GM23248 (cell line): ENCODE data around the gene USP48. TPM values are rescaled to one million over a fixed set of nuclear protein-coding genes. Genes with fewer than 3 reads are reported as not detected.

Source experiments
- DNase-seq: peaks from one replicate; pipeline ENCODE4 v3.0.0-alpha.2; 2015
- H2AFZ ChIP-seq: fragments of 200-600 bp; sonication (generic); 2 replicates; pipeline ENCODE4 v1.6.1; 2016; ENCODE audit warnings: antibody characterized with exemption
- H3F3A ChIP-seq: fragments of 200-600 bp; sonication (generic); 2 replicates; pipeline ENCODE4 v1.6.1; 2016; ENCODE audit warnings: mild to moderate bottlenecking, antibody characterized with exemption, mixed run types; ENCODE audit not compliant: insufficient read depth
- H3K27ac ChIP-seq: fragments of 200-600 bp; sonication (generic); 2 replicates; pipeline ENCODE4 v1.5.1; 2016; ENCODE audit warnings: mild to moderate bottlenecking
- H3K27me3 ChIP-seq: fragments of 200-600 bp; sonication (generic); replicated peaks from 2 replicates; pipeline ENCODE4 v1.6.1; 2016; ENCODE audit warnings: mild to moderate bottlenecking; ENCODE audit not compliant: insufficient read depth
- H3K36me3 ChIP-seq: fragments of 200-600 bp; sonication (generic); 2 replicates; pipeline ENCODE4 v1.6.1; 2016; ENCODE audit warnings: low read depth, mild to moderate bottlenecking
- H3K4me1 ChIP-seq: fragments of 200-600 bp; sonication (generic); 2 replicates; pipeline ENCODE4 v1.6.1; 2016; ENCODE audit warnings: mild to moderate bottlenecking; ENCODE audit not compliant: insufficient read depth
- H3K4me2 ChIP-seq: fragments of 200-600 bp; sonication (generic); one replicate; pipeline ENCODE4 v1.6.1; 2016; ENCODE audit warnings: mild to moderate bottlenecking; ENCODE audit not compliant: unreplicated experiment
- H3K4me3 ChIP-seq: fragments of 200-600 bp; sonication (generic); 2 replicates; pipeline ENCODE4 v1.5.1; 2016; ENCODE audit warnings: mild to moderate bottlenecking
- H3K79me2 ChIP-seq: fragments of 200-600 bp; sonication (generic); 2 replicates; pipeline ENCODE4 v1.6.1; 2016; ENCODE audit warnings: mild to moderate bottlenecking; ENCODE audit not compliant: insufficient read depth
- H3K9ac ChIP-seq: fragments of 200-600 bp; sonication (generic); 2 replicates; pipeline ENCODE4 v1.6.1; 2016; ENCODE audit warnings: mild to moderate bottlenecking
- H3K9me2 ChIP-seq: fragments of 200-600 bp; sonication (generic); 2 replicates; pipeline ENCODE4 v1.6.1; 2016; ENCODE audit warnings: mixed run types, mild to moderate bottlenecking, moderate library complexity; ENCODE audit not compliant: insufficient read depth
- H3K9me3 ChIP-seq: fragments of 200-600 bp; sonication (generic); one replicate; pipeline ENCODE4 v1.6.1; 2017; ENCODE audit warnings: low read depth
- H4K20me1 ChIP-seq: fragments of 200-600 bp; sonication (generic); 2 replicates; pipeline ENCODE4 v1.6.0; 2016; ENCODE audit not compliant: insufficient read depth
- EZH2 ChIP-seq: fragments of 200-600 bp; sonication (generic); IDR thresholded peaks from 2 replicates; pipeline ENCODE4 v1.6.1; 2018; ENCODE audit warnings: antibody characterized with exemption, mild to moderate bottlenecking; ENCODE audit not compliant: insufficient read depth, poor library complexity, severe bottlenecking
- EZH2phosphoT487 ChIP-seq: fragments of 200-600 bp; sonication (generic); IDR thresholded peaks from 2 replicates; pipeline ENCODE4 v1.6.1; 2018; ENCODE audit warnings: antibody characterized with exemption, moderate library complexity, mild to moderate bottlenecking, low read depth; ENCODE audit not compliant: insufficient read depth
- WGBS, 2 experiments: methylation state at CpG; one replicate each; pipeline ENCODE4 v1.1.6; 2015 to 2017; ENCODE audit warnings: low lambda C conversion rate in 2 of 2, low coverage in 1 of 2; ENCODE audit errors: missing lambda C conversion rate in 2 of 2; 5-methylcytosine and 5-hydroxymethylcytosine counted together
- in situ Hi-C: fragments of 300-500 bp; cut with MboI; formaldehyde crosslinking; loops from 2 replicates; pipeline ENCODE4 v1.15.0; 2020
- polyA plus RNA-seq: library from polyadenylated mRNA; unstranded; fragments of >200 nt; fragmentation: Nextera tagmentation; extraction: Ambion mirVana; gene quantifications from 2 replicates; pipeline ENCODE4 v1.2.1, GENCODE V29; 2016
- total RNA-seq: library from RNA; depleted of rRNA; stranded (reverse); fragments of >200 nt; shearing (Covaris generic); gene quantifications from 2 replicates; pipeline ENCODE4 v1.2.3, GENCODE V29; 2014

The USP48 gene
- total and polyA plus RNA-seq, 2 experiments from 2014 or later = 34.3 to 60.4 TPM

DNA sequence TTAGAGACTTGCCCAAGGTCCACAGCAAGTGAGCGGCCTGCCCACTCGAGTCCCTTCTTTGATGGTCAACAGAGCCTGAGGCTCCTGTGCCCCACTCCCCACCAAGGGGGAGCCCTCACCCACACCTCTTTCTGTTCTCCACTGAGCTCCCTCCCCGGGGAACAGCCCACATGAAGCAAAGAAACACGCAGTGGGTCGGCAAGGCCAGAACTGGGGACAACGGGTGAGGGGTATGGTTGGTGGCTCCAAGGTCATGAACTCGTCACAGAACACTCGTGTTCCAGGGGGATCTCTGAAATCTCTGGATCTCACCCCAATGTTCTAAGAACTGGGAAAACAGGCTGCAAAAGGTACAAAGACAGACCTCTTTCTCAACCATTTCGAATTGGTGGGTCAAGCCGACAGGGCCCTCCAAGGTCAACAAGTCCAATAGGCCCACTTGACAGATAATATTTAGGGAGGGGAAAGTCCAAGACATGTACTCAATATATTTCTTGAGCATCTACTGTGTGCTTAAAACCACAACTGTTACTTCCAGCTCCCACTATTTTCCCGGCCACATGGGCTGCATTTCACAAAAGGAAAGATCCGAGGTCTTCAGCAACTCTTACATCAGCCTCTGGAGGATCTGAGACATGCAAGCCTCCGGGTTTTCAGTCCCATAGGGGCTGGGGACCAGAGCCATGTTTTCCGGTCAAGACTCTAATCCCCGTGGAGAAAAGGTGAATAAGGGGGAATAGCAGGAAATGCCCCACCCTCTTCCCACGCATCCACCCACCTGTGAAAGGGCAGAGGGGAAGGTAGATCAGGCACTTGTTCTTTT lies 112.7 kb downstream of the USP48 start:
- peak; percentile 54 for DNase-seq
- Histone ChIP-seq H3K4me2 (no peak overlapping the region), H3K4me3 (no peak overlapping the region), H3K4me1 (peaks cover 30% of the 10 kb centered on the region), H3K9me2 (no peaks in the 10 kb centered on the region), H2AFZ (no peak overlapping the region), H3K9me3 (no peaks in the 10 kb centered on the region), H4K20me1 (no peaks in the 10 kb centered on the region), H3K27me3 (peaks cover 14% of the 10 kb centered on the region; the same call in 1 of the 2 replicates), H3K9ac (no peak overlapping the region), H3K79me2 (no peaks in the 10 kb centered on the region), H3K36me3 (no peaks in the 10 kb centered on the region), H3K27ac (no peak overlapping the region), H3F3A (peaks cover 22% of the 10 kb centered on the region)
- 47 to 49% methylated on average over 15 to 16 of the region's 16 CpGs for WGBS, 2 experiments
- no peak for TF ChIP-seq EZH2phosphoT487
- TF ChIP-seq EZH2 = no peak
- in situ Hi-C loops = no loop called here

DNA sequence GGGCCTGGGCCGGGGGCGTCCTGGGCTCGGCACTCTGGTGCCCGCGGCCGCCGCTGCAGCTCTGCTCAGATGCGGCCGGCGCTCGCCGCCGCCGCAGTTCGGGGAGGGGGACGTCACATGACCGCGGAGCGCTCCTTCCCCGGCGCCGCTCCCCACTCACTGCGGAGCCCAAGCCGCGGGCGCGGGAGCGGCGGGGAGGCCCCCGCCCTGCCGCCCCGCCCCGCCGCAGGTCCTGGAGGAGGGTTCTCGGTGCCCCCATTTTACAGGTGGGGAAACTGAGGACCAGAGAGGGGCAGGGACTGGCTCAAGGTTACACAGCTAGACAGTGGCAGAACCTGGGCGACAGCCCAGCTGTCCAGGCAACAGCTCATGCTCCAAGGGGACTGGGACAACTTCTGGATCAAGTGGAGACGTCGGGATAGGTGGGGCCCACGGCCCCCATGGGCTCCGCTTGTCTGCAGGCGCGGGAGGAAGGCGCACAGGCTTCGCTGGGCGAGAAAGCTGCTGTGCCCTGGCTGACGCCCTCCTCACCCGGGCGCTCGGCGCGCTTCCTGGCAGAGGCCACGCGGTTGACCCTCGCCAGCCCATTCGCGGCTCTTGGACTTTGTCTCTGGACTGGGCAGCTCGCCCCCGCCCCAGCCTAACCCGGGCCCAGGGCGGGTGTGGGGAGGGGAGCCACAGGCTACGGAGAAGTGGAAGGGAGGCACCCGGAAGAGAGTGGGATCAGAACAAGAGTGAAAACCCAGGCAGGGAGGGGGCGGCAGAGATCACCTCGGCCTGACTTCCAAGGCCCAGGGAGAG lies 113.5 kb downstream of the USP48 start, which contains the start of gene RAP1GAP:
Gene RAP1GAP, minus strand, starts transcription at position 100 of the 801 bp plus-strand sequence. CDS start 49,325 bp downstream, outside the sequence.
- DNase-seq = peak; percentile 46
- Histone ChIP-seq H4K20me1 (no peaks in the 10 kb centered on the region), H3K36me3 (no peaks in the 10 kb centered on the region), H3K9me3 (no peaks in the 10 kb centered on the region), H3K4me3 (peak within 1 kb of the TSS; percentile 48), H3K27ac (no peak within 1 kb of the TSS), H3K4me2 (peak within 1 kb of the TSS; percentile 15), H3K79me2 (no peaks in the 10 kb centered on the region), H3K9ac (peak within 1 kb of the TSS; percentile 15; the same call in 1 of the 2 replicates), H3K4me1 (peaks cover 30% of the 10 kb centered on the region), H3K27me3 (peaks cover 14% of the 10 kb centered on the region), H3K9me2 (no peaks in the 10 kb centered on the region), H3F3A (peaks cover 24% of the 10 kb centered on the region), H2AFZ (no peak within 1 kb of the TSS)
- in situ Hi-C loops = loop anchor here (10.0 kb wide), 1 partner anchor 435 kb away; no protein-coding TSS in a partner anchor
- 3% methylated on average over 30 to 37 of the region's 64 CpGs for WGBS, 2 experiments
- TF ChIP-seq EZH2 = no peak
- TF ChIP-seq EZH2phosphoT487 = no peak

DNA sequence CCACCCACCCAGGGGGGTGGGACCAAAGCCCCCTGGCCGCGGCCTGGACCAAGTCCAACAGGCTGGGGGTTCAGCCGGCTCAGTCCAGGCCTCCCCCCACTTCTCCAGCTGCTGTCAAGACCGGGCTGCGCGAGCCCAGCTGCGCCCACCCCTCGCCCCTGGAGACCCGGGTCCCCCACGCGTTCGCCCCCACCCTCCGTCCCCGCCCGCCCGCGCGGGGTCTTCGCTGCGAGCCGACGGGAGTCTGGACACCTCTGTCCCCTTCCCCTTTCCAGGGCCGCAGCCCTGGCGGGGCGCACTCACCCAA lies 114.0 kb downstream of the USP48 start:
- peak overlapping the region; percentile 15; the same call in 1 of the 2 replicates for H3K9ac ChIP-seq
- peaks cover 14% of the 10 kb centered on the region for H3K27me3 ChIP-seq
- in situ Hi-C loops = loop anchor here (10.0 kb wide), 1 partner anchor 434 kb away; no protein-coding TSS in a partner anchor
- H3K4me3 ChIP-seq = peak overlapping the region; percentile 48
- no peaks in the 10 kb centered on the region for H3K36me3 ChIP-seq
- H2AFZ ChIP-seq = no peak overlapping the region
- peaks cover 19% of the 10 kb centered on the region for H3F3A ChIP-seq
- DNase-seq = no peak
- WGBS, 2 experiments = 2 to 4% methylated on average over 4 to 23 of the region's 25 CpGs
- TF ChIP-seq EZH2phosphoT487 (no peak), EZH2 (no peak)
- H3K9me3 ChIP-seq = no peaks in the 10 kb centered on the region
- H3K4me1 ChIP-seq = peaks cover 28% of the 10 kb centered on the region
- H3K79me2 ChIP-seq = no peaks in the 10 kb centered on the region
- peak overlapping the region; percentile 15 for H3K4me2 ChIP-seq
- no peaks in the 10 kb centered on the region for H4K20me1 ChIP-seq
- no peaks in the 10 kb centered on the region for H3K9me2 ChIP-seq
- H3K27ac ChIP-seq = no peak overlapping the region

DNA sequence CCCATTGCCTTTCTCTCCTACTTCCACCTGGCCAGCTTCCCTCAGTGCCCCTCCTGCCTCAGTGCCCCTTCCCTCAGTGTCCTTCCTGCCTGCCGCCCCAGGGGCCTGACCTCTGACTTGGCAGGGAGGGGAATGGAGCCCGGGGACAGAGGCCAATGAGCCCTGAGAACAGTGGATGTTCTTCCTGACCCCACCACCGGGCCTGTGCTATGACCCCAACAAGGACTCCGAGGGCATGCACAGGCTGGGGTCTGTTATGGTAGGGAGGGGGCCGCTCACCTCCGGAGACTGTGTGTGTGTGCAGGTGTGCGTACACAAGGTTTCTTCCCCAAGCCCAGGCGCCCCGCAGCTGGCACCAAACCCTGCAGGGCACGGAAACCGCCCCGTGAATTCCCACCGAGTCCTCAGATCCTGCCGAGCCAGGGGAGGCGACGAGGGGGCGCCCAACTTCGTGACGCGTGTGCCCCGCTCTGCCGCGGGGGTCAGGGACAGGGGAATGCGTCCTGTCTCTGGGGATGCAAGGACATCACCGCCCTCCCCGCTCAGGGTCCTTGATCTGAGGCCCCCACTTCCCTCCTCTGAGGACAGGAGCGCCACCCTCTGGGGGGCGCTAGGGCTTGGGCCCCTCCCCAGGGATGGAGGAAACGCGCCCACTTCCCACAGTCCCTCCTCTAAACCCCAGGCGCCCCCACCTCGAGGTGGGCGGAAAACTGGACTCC lies 114.6 kb downstream of the USP48 start:
- DNase-seq = no peak
- Histone ChIP-seq H3K9ac (no peak overlapping the region), H3K27me3 (peaks cover 14% of the 10 kb centered on the region), H3K9me2 (no peaks in the 10 kb centered on the region), H3K4me1 (peaks cover 23% of the 10 kb centered on the region), H3K79me2 (no peaks in the 10 kb centered on the region), H3K36me3 (no peaks in the 10 kb centered on the region), H4K20me1 (no peaks in the 10 kb centered on the region), H3K4me3 (no peak overlapping the region; the same call in 1 of the 2 replicates), H3K9me3 (no peaks in the 10 kb centered on the region), H2AFZ (no peak overlapping the region), H3F3A (peaks cover 14% of the 10 kb centered on the region), H3K27ac (no peak overlapping the region), H3K4me2 (peak overlapping the region; percentile 15)
- in situ Hi-C loops = loop anchor here (10.0 kb wide), 1 partner anchor 434 kb away; no protein-coding TSS in a partner anchor
- whole genome bisulfite sequencing, 2 experiments = 10 to 13% methylated on average over 30 to 32 of the region's 33 CpGs
- TF ChIP-seq EZH2 (no peak), EZH2phosphoT487 (no peak)
